DND-41 (cell line): ENCODE measurements around the gene NDUFAF5.
"Not testable (repeated sequence)": the region's sequence is repeated elsewhere in the genome, so short reads cannot be mapped to it uniquely, and the experiment has no call there.

Experiments
- ATAC-seq: fragments of 200-7000 bp; cut with Tn5 transposase; 3 replicates; pipeline ENCODE4 v1.9.1; 2021; ENCODE audit warnings: low read depth; ENCODE audit not compliant: insufficient read depth
- DNase-seq: peaks from one replicate; pipeline ENCODE4 v3.0.0-alpha.2; 2020
- H2AFZ ChIP-seq: 2 replicates; pipeline ENCODE4 v1.6.0; 2012; ENCODE audit warnings: low read depth, low read length
- H3K27ac ChIP-seq: 2 replicates; pipeline ENCODE4 v1.5.1; 2012; ENCODE audit warnings: low read length, inconsistent platforms
- H3K27me3 ChIP-seq: fragments of 200-600 bp; sonication (generic); 2 replicates; pipeline ENCODE4 v1.6.0; 2012; ENCODE audit warnings: low read length, mild to moderate bottlenecking, inconsistent platforms; ENCODE audit not compliant: insufficient read depth, poor library complexity
- H3K36me3 ChIP-seq: 2 replicates; pipeline ENCODE4 v1.5.1; 2012; ENCODE audit warnings: low read length, inconsistent platforms; ENCODE audit not compliant: insufficient read depth
- H3K4me1 ChIP-seq: 2 replicates; pipeline ENCODE4 v1.5.1; 2012; ENCODE audit warnings: mild to moderate bottlenecking, low read length; ENCODE audit not compliant: insufficient read depth
- H3K4me2 ChIP-seq: 2 replicates; pipeline ENCODE4 v1.6.0; 2012; ENCODE audit warnings: mild to moderate bottlenecking, moderate library complexity, low read length, inconsistent platforms; ENCODE audit not compliant: insufficient read depth
- H3K4me3 ChIP-seq, 2 experiments: fragments of 200-600 bp in 1 of 2; shearing (Covaris generic) in 1 of 2; 2 replicates each; pipeline ENCODE4 v1.5.1; 2012 to 2016; ENCODE audit warnings: inconsistent platforms in 2 of 2, low read length in 2 of 2, mild to moderate bottlenecking in 2 of 2, low read depth in 1 of 2, moderate library complexity in 1 of 2
- H3K79me2 ChIP-seq: 2 replicates; pipeline ENCODE4 v1.6.0; 2012; ENCODE audit warnings: low read length, inconsistent platforms; ENCODE audit not compliant: insufficient read depth
- H3K9ac ChIP-seq: 2 replicates; pipeline ENCODE4 v1.6.0; 2012; ENCODE audit warnings: low read depth, mild to moderate bottlenecking, inconsistent platforms, low read length, moderate library complexity
- H3K9me3 ChIP-seq: 2 replicates; pipeline ENCODE4 v1.5.1; 2012; ENCODE audit warnings: low read length, moderate library complexity, mild to moderate bottlenecking, inconsistent platforms; ENCODE audit not compliant: insufficient read depth, severe bottlenecking
- H4K20me1 ChIP-seq: 2 replicates; pipeline ENCODE4 v1.6.0; 2012; ENCODE audit warnings: low read length; ENCODE audit not compliant: insufficient read depth
- EZH2 ChIP-seq: IDR thresholded peaks from 3 replicates; pipeline ENCODE4 v1.6.1; 2012; ENCODE audit warnings: borderline replicate concordance, low read depth, mild to moderate bottlenecking, moderate library complexity, low read length, inconsistent platforms; ENCODE audit not compliant: severe bottlenecking
- TF ChIP-seq, protein P1 (sequence below): IDR thresholded peaks from 2 replicates; pipeline ENCODE4 v1.5.1; 2012; ENCODE audit warnings: borderline replicate concordance, low read length, moderate library complexity, mild to moderate bottlenecking; ENCODE audit not compliant: poor library complexity, severe bottlenecking; ENCODE audit errors: extremely low read depth

NDUFAF5 gene, protein sequence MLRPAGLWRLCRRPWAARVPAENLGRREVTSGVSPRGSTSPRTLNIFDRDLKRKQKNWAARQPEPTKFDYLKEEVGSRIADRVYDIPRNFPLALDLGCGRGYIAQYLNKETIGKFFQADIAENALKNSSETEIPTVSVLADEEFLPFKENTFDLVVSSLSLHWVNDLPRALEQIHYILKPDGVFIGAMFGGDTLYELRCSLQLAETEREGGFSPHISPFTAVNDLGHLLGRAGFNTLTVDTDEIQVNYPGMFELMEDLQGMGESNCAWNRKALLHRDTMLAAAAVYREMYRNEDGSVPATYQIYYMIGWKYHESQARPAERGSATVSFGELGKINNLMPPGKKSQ

DNA sequence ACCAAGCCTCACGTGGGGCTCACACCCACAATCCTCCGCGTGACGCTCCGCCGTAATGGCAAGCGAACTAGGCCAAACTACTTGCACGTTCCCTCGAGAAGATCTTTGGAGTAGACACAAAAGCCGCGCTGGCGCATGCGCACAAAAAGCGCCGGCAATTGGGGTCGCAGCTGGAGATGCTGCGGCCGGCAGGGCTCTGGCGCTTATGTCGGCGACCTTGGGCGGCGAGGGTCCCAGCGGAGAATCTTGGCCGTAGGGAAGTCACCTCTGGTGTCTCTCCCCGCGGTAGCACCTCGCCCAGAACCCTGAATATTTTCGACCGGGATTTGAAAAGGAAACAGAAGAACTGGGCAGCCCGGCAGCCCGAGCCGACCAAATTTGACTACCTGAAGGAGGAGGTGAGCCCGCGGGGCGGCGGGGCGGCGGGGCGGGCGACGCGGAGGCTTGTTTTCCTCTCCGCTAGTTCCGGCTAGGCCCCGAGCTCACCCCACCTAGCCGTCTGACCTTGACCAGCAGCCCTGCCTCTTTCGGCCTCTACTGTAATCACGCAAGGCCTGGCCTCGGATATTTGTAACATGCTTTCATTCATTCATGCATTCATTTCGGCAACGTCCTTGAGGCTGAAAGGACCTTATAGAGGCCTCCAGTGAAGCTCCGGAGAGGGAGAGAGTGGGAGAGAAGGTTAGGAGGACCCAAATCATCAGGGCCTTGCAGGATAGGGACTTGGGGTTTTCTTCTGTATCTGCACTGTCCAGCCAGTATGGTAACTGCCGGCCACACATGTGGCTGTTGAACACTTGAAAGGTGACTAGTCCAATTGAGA lies at the start of gene NDUFAF5, which contains the start of gene ESF1:
Gene NDUFAF5 (plus strand): TSS at position 136 of the 823 bp plus-strand sequence. CDS start 41 bp downstream, at position 177.
Gene ESF1 (minus strand): TSS at position 27 of the 823 bp plus-strand sequence. CDS start 1,779 bp downstream, outside the sequence.
- Histone ChIP-seq H4K20me1 (peaks cover 17% of the 10 kb centered on the region; the same call in 1 of the 2 replicates), H3K36me3 (peaks cover 75% of the 10 kb centered on the region), H3K27me3 (no peaks in the 10 kb centered on the region), H3K9me3 (no peaks in the 10 kb centered on the region), H3K4me3 (peak within 1 kb of the TSS; percentile 92 to 96), H3K27ac (peak within 1 kb of the TSS; percentile 90), H3K4me2 (peak within 1 kb of the TSS; percentile 76), H3K79me2 (peaks cover 99% of the 10 kb centered on the region), H3K4me1 (peaks cover 70% of the 10 kb centered on the region), H2AFZ (peak within 1 kb of the TSS; percentile 86), H3K9ac (peak within 1 kb of the TSS; percentile 80)
- ATAC-seq: peak; percentile 85
- peak; percentile 98 for DNase-seq
- TF ChIP-seq, protein P1, sequence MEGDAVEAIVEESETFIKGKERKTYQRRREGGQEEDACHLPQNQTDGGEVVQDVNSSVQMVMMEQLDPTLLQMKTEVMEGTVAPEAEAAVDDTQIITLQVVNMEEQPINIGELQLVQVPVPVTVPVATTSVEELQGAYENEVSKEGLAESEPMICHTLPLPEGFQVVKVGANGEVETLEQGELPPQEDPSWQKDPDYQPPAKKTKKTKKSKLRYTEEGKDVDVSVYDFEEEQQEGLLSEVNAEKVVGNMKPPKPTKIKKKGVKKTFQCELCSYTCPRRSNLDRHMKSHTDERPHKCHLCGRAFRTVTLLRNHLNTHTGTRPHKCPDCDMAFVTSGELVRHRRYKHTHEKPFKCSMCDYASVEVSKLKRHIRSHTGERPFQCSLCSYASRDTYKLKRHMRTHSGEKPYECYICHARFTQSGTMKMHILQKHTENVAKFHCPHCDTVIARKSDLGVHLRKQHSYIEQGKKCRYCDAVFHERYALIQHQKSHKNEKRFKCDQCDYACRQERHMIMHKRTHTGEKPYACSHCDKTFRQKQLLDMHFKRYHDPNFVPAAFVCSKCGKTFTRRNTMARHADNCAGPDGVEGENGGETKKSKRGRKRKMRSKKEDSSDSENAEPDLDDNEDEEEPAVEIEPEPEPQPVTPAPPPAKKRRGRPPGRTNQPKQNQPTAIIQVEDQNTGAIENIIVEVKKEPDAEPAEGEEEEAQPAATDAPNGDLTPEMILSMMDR: no peak
- no peak for TF ChIP-seq EZH2

DNA sequence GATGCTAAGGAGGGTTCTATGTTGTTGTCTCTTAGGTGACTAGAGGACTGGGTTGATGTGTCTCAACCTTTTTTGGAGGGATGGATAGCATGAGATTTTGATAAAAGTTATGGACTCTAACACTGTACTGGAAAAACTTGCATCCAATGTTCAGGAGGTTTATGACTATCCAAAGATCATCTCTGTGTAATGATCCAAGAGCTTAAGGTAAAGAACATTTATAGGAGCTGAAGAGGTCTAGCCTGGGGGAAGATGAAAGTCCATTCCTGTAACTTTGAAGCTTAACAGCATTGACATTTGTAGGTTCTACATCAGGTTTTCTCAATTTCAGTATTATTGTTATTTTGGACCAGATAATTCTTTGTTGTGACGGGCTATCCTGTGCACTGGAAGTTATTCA lies 49.0 kb upstream of the NDUFAF5 start:
- ATAC-seq (no peak), DNase-seq (no peak)
- Histone ChIP-seq H3K79me2 (peaks cover 46% of the 10 kb centered on the region), H3K27ac (no peak overlapping the region), H3K4me2 (no peak overlapping the region), H2AFZ (no peak overlapping the region), H3K4me1 (no peaks in the 10 kb centered on the region; the same call in 1 of the 2 replicates), H3K4me3 (no peak overlapping the region), H4K20me1 (no peaks in the 10 kb centered on the region), H3K36me3 (peaks cover 82% of the 10 kb centered on the region), H3K27me3 (no peaks in the 10 kb centered on the region), H3K9ac (no peak overlapping the region), H3K9me3 (peaks cover 7% of the 10 kb centered on the region)
- TF ChIP-seq EZH2: no peak
- TF ChIP-seq, protein P1: no peak

DNA sequence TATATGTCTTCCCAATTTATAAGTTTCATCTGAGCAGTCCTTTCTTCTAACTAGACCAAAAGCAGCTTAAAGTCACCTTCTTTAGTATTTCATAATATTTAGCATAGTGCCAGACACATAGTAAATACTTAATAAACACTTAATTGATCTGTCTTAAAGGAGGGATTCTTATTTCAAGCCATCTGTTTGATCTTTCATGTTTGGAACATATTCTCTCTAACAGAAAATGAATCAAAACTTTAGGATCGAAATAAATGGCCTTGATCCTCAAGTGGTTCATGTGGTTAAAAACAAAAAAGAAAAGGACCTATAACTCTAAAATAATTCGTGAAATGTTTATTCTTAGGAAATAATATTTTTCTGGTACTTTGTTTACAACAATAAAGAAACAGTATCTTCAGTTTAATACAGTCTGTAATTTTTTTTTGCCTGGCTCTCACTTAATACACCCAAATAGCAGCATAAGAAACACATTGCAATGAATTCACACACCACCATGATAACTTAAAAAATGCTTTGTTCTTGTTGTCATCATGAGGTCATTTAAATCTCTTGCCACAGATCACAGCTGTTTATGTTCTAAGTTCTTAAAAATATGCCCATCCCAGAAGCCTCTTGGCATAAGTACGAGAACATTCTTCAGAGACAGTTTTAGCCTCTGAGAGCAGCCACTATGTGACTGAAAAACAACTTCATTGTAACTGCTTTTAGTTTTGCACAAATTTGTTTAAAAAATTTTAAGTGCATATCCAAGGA lies 48.2 kb upstream of the NDUFAF5 start:
- Histone ChIP-seq H3K4me3 (no peak overlapping the region), H4K20me1 (no peaks in the 10 kb centered on the region), H2AFZ (no peak overlapping the region), H3K79me2 (peaks cover 49% of the 10 kb centered on the region), H3K36me3 (peaks cover 82% of the 10 kb centered on the region), H3K9me3 (peaks cover 14% of the 10 kb centered on the region), H3K4me2 (no peak overlapping the region), H3K4me1 (no peaks in the 10 kb centered on the region; the same call in 1 of the 2 replicates), H3K27me3 (no peaks in the 10 kb centered on the region), H3K9ac (no peak overlapping the region), H3K27ac (peak overlapping the region; percentile 1; the same call in 1 of the 2 replicates)
- TF ChIP-seq, protein P1: no peak
- TF ChIP-seq EZH2: no peak
- ATAC-seq: peak; percentile 53; the same call in 2 of the 3 replicates
- DNase-seq: no peak

DNA sequence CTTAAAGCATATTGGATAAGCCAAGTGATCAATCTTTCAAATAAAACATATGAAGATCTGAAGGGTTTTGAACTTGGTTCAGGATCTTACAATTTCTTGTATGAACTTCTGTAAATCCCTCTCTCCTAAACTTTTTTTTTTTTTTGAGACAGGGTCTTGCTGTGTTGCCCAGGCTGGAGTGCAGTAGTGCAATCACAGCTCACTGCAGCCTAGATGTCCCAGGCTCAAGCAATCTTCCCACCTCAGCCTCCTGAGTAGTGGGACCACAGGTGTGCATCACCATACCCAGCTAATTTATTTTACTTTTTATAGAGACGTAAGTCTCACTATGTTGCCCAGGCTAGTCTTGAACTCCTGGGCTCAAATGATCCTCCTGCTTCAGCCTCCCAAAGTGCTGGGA lies 46.6 kb upstream of the NDUFAF5 start:
- ATAC-seq, H2AFZ ChIP-seq, H3K4me1 ChIP-seq, H3K4me3 ChIP-seq, H3K27me3 ChIP-seq, DNase-seq, H3K9ac ChIP-seq, H4K20me1 ChIP-seq, H3K4me2 ChIP-seq: not testable (repeated sequence)
- Histone ChIP-seq H3K9me3 (peaks cover 20% of the 10 kb centered on the region), H3K79me2 (peaks cover 55% of the 10 kb centered on the region), H3K36me3 (peaks cover 82% of the 10 kb centered on the region), H3K27ac (peak overlapping the region; percentile 12; the same call in 1 of the 2 replicates)
